ENCODE measurements around the gene CNOT6L.
"Not testable (repeated sequence)": the region's sequence is repeated elsewhere in the genome, so short reads cannot be mapped to it uniquely, and the experiment has no call there.

CNOT6L gene

DNA sequence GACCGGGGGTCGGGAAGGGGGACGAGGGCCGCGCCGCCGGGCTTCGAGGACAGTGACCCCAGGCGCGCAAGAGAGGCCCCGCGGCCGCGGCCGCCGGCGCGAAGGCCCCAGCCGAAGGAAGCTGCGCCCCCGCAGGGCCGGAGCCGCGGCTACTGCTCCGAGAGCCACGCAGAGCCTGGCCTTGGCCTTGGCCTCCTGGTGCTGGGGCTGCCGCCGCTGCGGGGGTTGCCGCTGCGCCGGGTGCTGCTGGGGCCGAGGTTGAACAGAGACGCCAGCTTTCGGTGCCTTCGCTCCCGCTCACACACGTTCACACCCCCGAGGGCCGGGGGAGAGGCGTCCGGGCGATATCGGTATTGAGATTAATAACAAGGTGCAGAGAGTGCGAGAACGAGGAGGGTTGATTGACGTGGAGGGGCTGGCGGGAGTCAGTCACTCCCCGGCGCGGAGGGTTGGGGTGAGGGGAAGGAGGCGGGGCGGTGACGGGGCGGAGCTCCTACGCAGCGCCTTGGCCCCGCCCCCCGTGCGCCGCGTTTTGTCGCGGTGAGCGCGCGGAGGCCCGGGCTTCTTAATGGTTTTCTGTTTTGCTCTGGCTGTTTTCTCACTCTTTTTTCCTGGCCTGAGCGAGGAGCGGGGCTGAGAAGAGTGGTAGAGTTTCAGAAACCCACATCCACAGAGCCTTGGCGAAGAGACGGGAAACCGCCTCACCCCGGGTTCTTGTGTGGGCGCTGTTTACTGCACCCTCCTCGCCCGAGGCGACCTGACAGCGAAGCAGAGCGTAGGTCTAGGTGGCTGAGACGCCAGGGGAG, 878 bp upstream of the CNOT6L start:
- no peak for FAIRE-seq

DNA sequence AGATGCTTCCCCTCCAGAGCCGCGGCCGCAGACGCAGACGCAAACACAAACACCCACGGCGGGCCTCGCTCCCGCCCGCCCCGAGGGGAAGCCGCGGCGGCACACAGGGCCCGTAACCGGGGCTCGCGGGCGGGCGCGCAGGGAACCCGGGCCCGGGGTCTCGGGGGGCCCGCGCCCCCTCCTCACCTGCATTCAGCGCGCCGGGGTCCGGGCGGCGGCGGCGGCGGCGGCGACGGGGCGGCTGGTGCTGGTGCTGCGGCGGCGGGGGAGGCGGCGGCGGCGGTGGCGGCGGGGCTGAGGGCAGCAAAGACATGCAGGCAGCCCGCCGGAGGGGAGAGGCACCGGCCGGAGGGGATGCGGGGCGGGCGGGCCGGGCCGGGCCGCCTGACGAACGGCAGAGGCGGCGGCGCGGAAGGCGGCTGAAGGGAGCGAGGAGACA, 255 bp upstream of the CNOT6L start:
- FAIRE-seq = no peak

DNA sequence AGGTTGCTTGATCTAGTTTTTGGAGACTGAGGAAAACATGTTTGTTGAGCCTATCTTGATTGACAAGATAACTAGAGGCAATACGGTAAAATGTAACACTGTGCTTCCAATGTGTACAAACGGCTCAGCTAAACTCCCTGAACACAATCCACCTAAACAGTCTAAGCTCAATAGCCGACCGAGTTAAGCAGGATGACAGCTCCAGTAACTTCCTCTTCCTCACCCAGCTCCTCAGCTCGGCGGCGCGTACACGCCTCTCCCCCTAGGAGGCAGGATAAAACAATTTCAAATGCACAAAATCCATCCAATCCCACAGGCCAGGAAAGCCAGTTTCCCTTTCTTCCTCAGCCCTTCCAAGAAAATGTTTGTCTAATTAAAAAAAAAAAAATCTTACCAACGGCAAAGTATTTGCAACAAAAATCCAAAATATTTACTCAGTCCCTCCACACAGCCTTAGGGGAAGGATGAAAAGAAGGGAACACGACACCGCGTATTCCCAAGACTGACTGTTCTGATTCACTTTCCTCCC, 1.0 kb downstream of the CNOT6L start:
- FAIRE-seq = peak; percentile 78

DNA sequence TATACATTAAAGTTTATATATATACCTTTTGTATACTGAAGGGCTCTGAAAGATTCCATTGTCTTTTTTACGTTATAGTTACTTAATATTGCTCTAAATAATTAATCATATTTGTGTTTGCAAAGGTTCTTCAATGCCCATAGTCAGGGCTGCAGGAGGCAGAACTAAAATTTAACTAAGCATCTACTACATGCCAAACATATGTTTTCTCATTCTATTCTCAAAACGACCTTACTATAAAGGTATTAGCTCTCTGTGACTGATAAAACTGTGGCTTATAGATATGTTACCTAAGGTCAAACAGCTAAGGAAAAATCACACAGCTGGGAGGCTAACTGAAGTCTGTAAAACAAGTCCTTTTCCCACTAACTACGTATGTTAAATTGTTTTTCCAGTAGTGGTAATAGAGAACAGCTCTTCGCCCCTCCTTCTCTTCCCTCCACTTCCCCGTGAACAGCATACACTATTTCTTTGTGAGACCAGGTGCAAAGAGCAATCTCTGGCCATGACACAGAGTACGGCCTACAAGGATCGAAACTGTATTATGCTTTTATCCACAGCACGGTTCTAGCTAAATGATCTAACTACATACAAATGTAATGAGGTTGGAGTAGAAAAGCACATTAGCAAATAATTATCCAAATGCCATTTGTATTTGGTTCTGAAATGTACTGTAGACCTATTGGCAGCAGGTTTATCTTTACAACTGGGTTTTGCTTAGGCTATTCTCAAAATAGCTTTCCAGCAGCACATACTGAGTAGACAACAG, 1.7 kb downstream of the CNOT6L start:
- no peak for FAIRE-seq

DNA sequence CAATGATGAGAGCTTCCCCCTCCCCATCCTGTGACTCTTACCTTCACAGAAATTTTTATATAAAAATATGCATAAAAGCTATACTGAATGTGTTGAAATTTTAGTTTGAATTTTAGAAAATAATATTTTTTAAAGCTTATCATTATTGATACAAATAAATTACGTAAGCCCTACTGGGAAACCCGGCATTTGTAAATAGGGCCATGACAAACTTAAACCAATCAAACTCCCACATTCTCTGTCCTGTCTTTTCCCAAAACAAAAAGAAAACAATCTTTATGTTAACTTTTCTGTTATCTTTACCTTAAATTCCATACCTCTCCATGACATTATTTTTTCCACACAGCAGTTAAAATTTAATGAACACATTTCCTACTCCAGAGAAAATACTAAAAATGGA, 2.6 kb downstream of the CNOT6L start:
- no peak for FAIRE-seq

GRCh38 chr4:77815636-77816035, 3.5 kb downstream of the CNOT6L start:
- FAIRE-seq = no peak

DNA sequence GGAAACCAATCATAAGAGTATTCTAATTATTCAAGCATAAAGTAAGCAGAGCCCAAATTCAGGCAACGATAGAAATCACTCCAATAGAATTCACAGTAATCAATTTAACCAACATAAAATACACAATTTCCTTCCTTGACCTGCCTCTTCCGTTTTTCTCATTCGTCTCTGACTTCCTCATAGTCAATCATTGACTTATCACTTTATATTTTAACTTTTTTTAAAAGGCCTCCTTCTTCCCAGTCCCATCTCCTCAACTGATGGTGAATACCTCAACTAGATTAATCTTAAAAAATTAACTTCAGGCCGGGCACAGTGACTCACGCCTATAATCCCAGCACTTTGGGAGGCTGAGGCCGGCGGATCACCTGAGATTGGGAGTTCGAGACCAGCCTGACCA, 13.3 kb downstream of the CNOT6L start:
- FAIRE-seq = no peak

DNA sequence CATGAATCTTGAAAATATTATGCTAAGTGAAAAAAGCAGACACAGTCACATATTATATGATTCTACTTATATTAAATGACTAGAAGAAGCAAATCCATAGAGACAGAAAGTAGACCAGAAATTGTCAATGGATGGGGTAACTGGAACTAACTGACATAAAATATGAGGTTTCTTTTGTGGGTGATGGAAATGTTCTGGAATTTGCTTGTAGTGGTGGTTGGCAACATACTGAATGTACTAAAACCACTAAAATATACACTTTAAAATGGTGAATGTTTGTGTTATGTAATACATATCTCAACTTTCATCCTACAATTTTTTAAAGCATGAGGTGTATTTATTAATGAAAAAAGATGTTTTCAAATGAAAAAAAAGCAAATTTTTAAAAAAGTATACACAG, 14.7 kb downstream of the CNOT6L start:
- FAIRE-seq = no peak

- FAIRE-seq = no peak
Observed at GRCh38 chr4:77802402-77802801, 16.8 kb downstream of the CNOT6L start.

DNA sequence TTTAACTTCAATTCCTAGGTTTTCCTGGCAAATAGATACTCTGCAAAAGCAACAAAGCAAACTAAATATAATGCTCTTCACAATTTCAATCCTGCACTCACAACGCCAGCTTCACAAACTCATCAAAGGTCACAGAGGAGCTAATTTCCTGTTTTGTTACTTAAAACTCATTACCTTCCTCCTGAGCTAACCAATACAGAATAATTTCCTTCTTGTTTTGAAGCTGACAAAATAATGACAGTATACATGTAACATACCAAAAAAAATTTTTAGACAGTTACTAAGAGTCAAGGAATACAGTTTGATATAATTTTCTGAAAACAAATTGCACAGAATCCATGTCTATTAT, 17.9 kb downstream of the CNOT6L start:
- no peak for FAIRE-seq

DNA sequence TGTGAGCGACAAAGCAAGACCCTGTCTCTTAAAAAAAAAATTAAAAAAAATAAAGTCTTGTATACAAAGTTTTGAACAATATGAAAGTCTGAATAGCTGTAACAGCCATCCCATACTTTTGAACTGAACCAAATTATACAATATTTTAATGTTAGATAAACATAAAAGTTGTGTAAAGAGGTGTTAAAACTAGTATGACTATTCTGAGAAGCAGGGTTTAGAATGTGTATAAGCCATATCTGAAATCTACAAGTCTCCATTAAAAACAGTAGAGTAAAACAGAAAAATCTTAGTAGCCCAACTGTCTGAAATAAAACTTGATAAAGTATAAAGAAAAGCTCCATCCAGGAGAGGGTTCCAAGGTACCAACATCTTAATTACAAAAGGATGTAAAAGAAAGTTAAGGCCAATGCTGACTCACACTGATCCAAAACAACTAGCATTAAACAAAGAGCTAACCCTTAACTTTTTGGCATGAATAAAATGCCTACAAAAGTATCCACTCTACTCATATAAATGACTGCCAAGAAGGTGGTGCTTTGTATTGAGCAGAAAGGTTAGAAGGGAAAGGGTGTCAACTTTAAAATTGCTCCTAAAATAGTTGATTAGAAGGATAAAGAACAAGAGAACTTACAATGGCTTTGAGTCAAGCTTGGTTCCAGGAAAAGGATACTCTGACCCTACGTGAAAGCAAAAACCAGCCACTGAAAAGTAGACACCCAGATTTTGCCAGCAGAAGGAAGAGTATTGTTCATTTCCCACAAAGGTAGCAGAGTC, 18.5 kb downstream of the CNOT6L start:
- peak; percentile 59 for FAIRE-seq

DNA sequence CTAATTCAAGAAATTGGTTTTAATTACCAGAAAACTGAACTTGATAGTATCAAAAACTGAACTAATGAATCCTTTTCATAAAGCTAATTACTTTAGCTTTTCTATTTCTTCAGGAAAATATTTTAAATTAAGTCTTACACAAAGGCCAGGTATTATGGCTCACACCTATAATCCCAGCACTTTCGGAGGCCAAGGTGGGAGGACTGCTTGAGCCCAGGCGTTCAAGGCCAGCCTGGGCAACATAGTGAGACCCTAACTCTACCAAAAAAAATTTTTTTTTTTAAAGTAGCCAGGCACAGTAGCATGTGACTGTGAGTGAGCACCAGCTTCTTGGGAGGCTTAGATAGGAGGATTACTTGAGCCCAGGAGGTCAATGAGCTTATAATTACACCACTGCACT, 19.1 kb downstream of the CNOT6L start:
- no peak for FAIRE-seq

DNA sequence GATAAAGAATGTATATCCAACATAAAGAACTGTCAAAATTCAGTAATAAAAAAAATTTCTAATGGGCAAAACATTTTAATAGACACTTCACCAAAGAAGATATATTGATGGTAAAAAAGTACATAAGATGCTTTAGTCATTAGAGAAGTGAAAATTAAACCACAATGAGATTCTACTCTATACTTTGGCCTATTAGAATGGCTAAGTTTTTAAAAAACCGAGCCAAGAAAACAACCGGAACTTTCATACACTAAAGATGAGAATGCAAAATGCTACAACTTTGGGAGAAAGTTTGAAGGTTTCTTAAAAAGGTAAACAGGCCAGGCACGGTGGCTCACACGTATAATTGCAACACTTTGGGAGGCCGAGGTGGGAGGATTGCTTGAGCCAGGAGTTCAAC, 20.8 kb downstream of the CNOT6L start:
- no peak for FAIRE-seq

DNA sequence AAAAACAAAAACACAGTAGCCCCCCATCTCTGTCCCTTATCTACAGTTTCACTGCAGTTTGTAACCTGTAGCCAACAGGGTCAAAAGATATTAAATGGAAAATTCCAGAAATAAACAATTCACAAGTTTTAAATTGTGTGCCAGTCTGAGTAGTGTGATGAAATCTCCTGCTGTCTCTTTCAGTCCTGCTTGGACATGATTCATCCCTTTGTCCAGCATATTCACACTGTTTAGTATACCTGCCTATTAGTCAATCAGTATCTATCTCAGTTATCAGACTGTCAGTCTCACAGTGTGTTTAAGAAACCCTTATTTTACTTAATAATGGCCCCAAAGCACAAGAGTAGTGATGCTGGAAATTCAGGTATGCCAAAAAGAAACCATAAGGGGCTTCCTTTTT, 21.9 kb downstream of the CNOT6L start:
- no peak for FAIRE-seq

DNA sequence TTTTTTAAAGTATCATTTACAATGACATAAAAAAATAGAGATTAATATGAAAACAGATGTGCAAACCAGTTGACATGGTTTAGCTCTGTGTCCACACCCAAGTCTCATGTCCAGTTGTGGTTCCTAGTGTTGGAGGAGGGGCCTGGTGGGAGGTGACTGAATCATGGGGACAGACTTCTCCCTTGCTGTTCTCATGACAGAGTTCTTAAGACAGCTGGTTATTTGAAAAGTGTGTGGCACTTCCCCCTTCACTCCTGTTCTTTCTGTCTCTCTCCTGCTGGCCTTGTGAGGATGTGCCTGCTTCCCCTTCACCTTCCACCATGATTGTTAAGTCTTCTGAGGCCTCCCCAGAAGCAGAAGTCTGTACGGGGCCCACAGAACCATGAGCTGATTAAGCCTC, 23.8 kb downstream of the CNOT6L start:
- FAIRE-seq = no peak

DNA sequence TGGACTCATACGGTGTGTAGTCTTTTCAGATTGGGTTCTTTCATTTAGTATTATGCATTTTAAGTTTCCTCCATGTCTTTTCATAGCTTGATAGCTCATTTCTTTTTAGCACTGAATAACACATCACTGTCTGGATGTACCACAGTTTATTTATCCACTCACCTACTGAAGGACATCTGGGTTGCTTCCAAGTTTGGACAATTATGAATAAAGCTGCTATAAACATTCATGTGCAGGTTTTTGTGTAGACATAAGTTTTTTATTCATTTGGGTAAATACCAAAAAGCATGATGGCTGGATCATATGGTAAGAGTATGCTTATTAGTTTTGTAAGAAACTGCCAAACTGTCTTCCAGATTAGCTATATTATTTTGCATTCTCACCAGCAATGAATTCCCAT, 29.0 kb downstream of the CNOT6L start:
- FAIRE-seq = no peak

GRCh38 chr4:77788990-77789389, 30.2 kb downstream of the CNOT6L start:
- FAIRE-seq = no peak

GRCh38 chr4:77787969-77788368, 31.2 kb downstream of the CNOT6L start:
- FAIRE-seq = no peak

DNA sequence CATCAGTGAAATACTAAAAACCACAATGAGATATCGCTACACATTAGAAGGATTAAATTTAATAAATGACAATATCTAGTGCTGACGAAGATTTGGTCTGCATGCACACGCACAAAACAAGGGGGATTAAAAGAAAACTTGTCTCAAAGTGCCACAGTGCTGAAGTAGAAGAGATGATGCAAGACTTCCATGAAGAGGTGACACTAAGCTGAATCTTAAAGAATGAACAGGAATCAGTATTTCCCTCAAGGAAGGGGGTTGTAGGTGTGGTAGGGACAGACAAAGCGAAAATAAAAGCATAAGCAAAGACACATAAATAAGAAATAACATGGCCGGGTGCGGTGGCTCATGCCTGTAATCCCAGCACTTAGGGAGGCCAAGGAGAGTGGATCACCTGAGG, 33.5 kb downstream of the CNOT6L start:
- no peak for FAIRE-seq

- no peak for FAIRE-seq
Observed at GRCh38 chr4:77783895-77784294, 35.3 kb downstream of the CNOT6L start.

DNA sequence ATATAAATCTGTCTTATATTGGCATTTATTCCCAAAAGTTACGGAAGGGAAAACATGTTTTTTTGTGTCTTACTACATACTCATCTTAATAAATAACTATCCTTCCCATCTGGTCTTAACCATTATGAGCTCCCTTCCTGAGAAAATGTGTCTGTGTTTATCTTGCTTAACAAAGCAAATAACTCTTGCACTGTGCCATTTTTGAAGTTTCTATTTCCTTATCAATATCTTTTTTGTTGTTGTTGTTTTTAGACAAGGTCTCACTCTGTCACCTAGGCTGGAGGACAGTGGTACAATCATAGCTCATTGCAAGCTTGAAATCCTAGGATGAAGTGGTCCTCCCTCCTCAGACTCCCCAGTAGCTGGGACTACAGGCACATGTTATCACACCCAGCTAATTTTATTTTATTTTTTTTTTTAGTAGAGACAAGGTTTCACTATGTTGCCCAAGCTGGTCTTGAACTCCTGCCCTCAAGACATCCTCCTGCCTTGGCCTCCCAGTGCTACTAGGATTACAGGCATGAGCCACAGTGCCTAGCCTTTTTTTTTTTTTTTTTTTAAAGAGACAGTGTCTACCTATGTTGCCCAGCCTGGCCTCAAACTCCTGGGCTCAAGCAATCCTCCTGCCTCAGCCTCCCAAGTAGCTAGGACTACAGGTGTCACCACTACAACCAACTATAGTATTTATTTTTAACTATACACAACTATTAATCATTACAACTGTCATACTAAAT, 36.9 kb downstream of the CNOT6L start:
- no peak for FAIRE-seq

GRCh38 chr4:77780762-77781161, 38.4 kb downstream of the CNOT6L start:
- not testable (repeated sequence) for FAIRE-seq

Data from endometrium (tissue), 2 donors.